ENCODE data around the gene PLCB4. TPM values are rescaled to one million over a fixed set of nuclear protein-coding genes. Genes with fewer than 3 reads are reported as not detected.

The PLCB4 gene
- total RNA-seq, 1 experiment from 2014 or later: 10.1 TPM

DNA sequence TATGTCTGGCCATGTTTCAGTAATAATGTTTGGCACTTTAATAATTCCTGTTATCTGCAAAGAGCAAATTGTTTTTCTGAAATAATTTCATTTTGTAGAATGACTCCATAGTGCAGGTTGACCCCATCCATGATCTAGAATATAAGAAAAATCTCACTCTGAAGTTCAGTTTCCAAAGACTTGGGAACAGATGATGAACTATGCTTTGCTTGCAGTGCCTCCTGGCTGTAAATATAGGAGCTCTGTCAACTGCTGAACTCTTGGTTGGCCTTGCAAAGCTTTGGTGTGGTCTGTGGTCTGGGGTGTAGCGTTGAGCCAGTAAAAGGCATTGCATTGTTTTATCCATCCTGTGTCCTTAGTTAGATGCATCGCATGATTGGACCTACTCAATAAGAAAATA lies 104.0 kb downstream of the PLCB4 start:
- H4K8ac ChIP-seq (replicated peaks; ENCODE audit: insufficient read length, low read depth, low read length): no peak overlapping the region
- H3K9me3 ChIP-seq (ENCODE audit: control insufficient read depth, low read depth, low read length): no peaks in the 10 kb centered on the region
- no peak overlapping the region for H4K5ac ChIP-seq (ENCODE audit: insufficient read length, low read depth, low read length)
- no peaks in the 10 kb centered on the region for H3K79me1 ChIP-seq (ENCODE audit: insufficient read depth, low read depth, low read length, poor library complexity, severe bottlenecking)
- no peak overlapping the region for H3K27ac ChIP-seq (ENCODE audit: insufficient read length, low read depth, low read length)
- Mint-ChIP-seq H3K4me3 (no peak overlapping the region), H3K36me3 (ENCODE audit: insufficient read depth in 1 of 3, low read depth in 3 of 3) (no peaks in the 10 kb centered on the region), H3K27me3 (ENCODE audit: low read depth) (no peaks in the 10 kb centered on the region), H3K27ac (no peak overlapping the region), H3K4me1 (peaks cover 3 to 4% of the 10 kb centered on the region in 2 experiments; a peak in 3 of 4 replicates), H3K9me3 (no peaks in the 10 kb centered on the region)
- no peak overlapping the region for H2BK120ac ChIP-seq (ENCODE audit: low read depth, low read length, poor library complexity, severe bottlenecking)
- H3K9ac ChIP-seq (ENCODE audit: extremely low read depth, insufficient read length, low read length): no peak overlapping the region
- H4K91ac ChIP-seq (ENCODE audit: insufficient read length, low read depth, low read length): no peak overlapping the region
- H3K23me2 ChIP-seq (ENCODE audit: insufficient read length, low read depth, low read length, poor library complexity, severe bottlenecking): no peaks in the 10 kb centered on the region
- no peak overlapping the region for H3K14ac ChIP-seq (ENCODE audit: insufficient read depth, low read length)
- H3K23ac ChIP-seq (ENCODE audit: insufficient read length, low read depth, low read length): no peak overlapping the region
- H3K79me2 ChIP-seq (ENCODE audit: insufficient read depth, low read length): no peaks in the 10 kb centered on the region
- TF ChIP-seq, protein P1, sequence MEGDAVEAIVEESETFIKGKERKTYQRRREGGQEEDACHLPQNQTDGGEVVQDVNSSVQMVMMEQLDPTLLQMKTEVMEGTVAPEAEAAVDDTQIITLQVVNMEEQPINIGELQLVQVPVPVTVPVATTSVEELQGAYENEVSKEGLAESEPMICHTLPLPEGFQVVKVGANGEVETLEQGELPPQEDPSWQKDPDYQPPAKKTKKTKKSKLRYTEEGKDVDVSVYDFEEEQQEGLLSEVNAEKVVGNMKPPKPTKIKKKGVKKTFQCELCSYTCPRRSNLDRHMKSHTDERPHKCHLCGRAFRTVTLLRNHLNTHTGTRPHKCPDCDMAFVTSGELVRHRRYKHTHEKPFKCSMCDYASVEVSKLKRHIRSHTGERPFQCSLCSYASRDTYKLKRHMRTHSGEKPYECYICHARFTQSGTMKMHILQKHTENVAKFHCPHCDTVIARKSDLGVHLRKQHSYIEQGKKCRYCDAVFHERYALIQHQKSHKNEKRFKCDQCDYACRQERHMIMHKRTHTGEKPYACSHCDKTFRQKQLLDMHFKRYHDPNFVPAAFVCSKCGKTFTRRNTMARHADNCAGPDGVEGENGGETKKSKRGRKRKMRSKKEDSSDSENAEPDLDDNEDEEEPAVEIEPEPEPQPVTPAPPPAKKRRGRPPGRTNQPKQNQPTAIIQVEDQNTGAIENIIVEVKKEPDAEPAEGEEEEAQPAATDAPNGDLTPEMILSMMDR (conservative IDR thresholded peaks at IDR 0.05): peak; percentile 37; the same call in 2 of the 3 replicates
- H3K4ac ChIP-seq (ENCODE audit: low read depth, low read length): no peak overlapping the region
- H2BK15ac ChIP-seq (ENCODE audit: low read depth, low read length): no peak overlapping the region
- H3T11ph ChIP-seq (ENCODE audit: low read length): no peak overlapping the region
- H2BK5ac ChIP-seq (ENCODE audit: insufficient read length, low read length): no peak overlapping the region
- WGBS (ENCODE audit: extremely low coverage, insufficient read length, low lambda C conversion rate): no CpG with 5 or more reads among the region's 2 CpGs
- no peak overlapping the region for H3K18ac ChIP-seq (ENCODE audit: insufficient read length, low read depth, low read length)
- DNase-seq: no peak
- no peak overlapping the region for H2BK12ac ChIP-seq (ENCODE audit: insufficient read length, low read depth, low read length)
- H2BK20ac ChIP-seq (ENCODE audit: low read depth, low read length, poor library complexity, severe bottlenecking): no peak overlapping the region
- no peaks in the 10 kb centered on the region for H4K20me1 ChIP-seq (ENCODE audit: control insufficient read depth, insufficient read depth, insufficient read length)
- H2AK5ac ChIP-seq (ENCODE audit: insufficient read length, low read length): no peak overlapping the region
- no peak overlapping the region for H3K56ac ChIP-seq (ENCODE audit: insufficient read length, low read depth, low read length)
- H2AFZ ChIP-seq (ENCODE audit: low read length): no peak overlapping the region
- no peaks in the 10 kb centered on the region for H3K27me3 ChIP-seq (ENCODE audit: insufficient read depth, low read length)
- no peaks in the 10 kb centered on the region for H3K4me1 ChIP-seq (ENCODE audit: insufficient read depth, low read length)
- no peak overlapping the region for H3K4me2 ChIP-seq (ENCODE audit: insufficient read depth, insufficient read length, low read length)
